Measurements from ENCODE around the gene MAPKBP1.

GRCh38 chr15:41827880-41828806 is 53.9 kb downstream of the MAPKBP1 start, which contains the start of gene JMJD7:
- no peak; the same call in 1 of the 2 replicates for TF ChIP-seq CTCF (IDR thresholded peaks at IDR 0.05)
- TF ChIP-seq ZFX (IDR thresholded peaks at IDR 0.05; ENCODE audit: borderline replicate concordance), result no peak

Measured in 22Rv1 (cell line).